K562 (cell line): ENCODE results near the gene VAMP8. TPM values are rescaled to one million over a fixed set of nuclear protein-coding genes. Genes with fewer than 3 reads are reported as not detected.

ENCODE experiments used
- ATAC-seq: fragments of 200-7000 bp; cut with Tn5 transposase; 3 replicates; pipeline ENCODE4 v1.9.1; 2020; ENCODE audit warnings: moderate library complexity
- BruUV-seq: library from RNA; stranded (reverse); fragments of 400-500 nt; replicated peaks from 2 replicates; lab custom pipeline; 2021; lab: Mats Ljungman, UMichigan
- CTCF ChIA-PET: fragments of 300-600 bp; formaldehyde crosslinking; extraction: SDS; loops from one replicate; lab custom pipeline; 2021; ENCODE audit warnings: low intra/inter-chr PET ratio; lab: Yijun Ruan, JAX
- POLR2A ChIA-PET: fragments of 300-600, 350-650 bp; sonication (Branson Sonifier 250); formaldehyde crosslinking; extraction: SDS; loops from one replicate; lab custom pipeline; 2021; ENCODE audit warnings: antibody characterized with exemption, inconsistent platforms; lab: Yijun Ruan, JAX
- DNase-seq, 4 experiments: peaks; one replicate each; pipeline versions ENCODE4 v3.0.0 to v3.0.0-alpha.2; 2011 to 2018; ENCODE audit warnings: low spot score in 3 of 4, mixed read lengths in 3 of 4; ENCODE audit errors: extremely low read depth in 1 of 4
- FAIRE-seq: peaks from 2 replicates; lab custom pipeline; 2011; peaks lifted over from hg19 to GRCh38; lab: Jason Lieb, UNC
- H2AFZ ChIP-seq: 2 replicates; pipeline ENCODE4 v1.6.0; 2011; ENCODE audit warnings: low read depth, low read length, control low read depth, inconsistent platforms
- H3K27ac ChIP-seq: fragments of 200-600 bp; 3 replicates; pipeline ENCODE4 v1.8.0; 2011; ENCODE audit warnings: low read depth, mild to moderate bottlenecking, control low read depth, inconsistent platforms, low read length, moderate library complexity, mixed read lengths; ENCODE audit errors: extremely low read depth
- H3K27me3 ChIP-seq, 2 experiments: fragments of 300-600 bp in 1 of 2; 2 replicates in 1 of 2; 3 replicates in 1 of 2; pipeline versions ENCODE4 v1.6.0 to v1.8.0; 2011; ENCODE audit warnings: inconsistent platforms in 2 of 2, low read length in 2 of 2, mild to moderate bottlenecking in 1 of 2, mixed read lengths in 1 of 2, moderate library complexity in 1 of 2; ENCODE audit not compliant: control insufficient read depth in 2 of 2, insufficient read depth in 2 of 2
- H3K36me3 ChIP-seq: fragments of 300-600 bp; 3 replicates; pipeline ENCODE4 v1.8.0; 2011; ENCODE audit warnings: mild to moderate bottlenecking, low read length, inconsistent platforms; ENCODE audit not compliant: control insufficient read depth, insufficient read depth
- H3K4me1 ChIP-seq, 2 experiments: fragments of 200-600 bp in 1 of 2; replicated peaks in 1 of 2; 2 replicates in 1 of 2; 3 replicates in 1 of 2; pipeline versions ENCODE4 v1.5.1 to v1.8.0; 2011; ENCODE audit warnings: inconsistent platforms in 2 of 2, low read length in 2 of 2, mild to moderate bottlenecking in 1 of 2, mixed read lengths in 1 of 2, moderate library complexity in 1 of 2; ENCODE audit not compliant: control insufficient read depth in 2 of 2, insufficient read depth in 2 of 2
- H3K4me2 ChIP-seq: 2 replicates; pipeline ENCODE4 v1.6.1; 2011; ENCODE audit warnings: low read length, control low read depth, inconsistent platforms, mixed read lengths; ENCODE audit not compliant: insufficient read depth
- H3K4me3 ChIP-seq: fragments of 200-600 bp; sonication (generic), shearing (Covaris generic); 2 replicates; pipeline ENCODE4 v1.5.1; 2016; ENCODE audit warnings: control low read depth, inconsistent platforms
- H3K79me2 ChIP-seq: fragments of 200-600 bp; 3 replicates; pipeline ENCODE4 v1.8.0; 2011; ENCODE audit warnings: low read length, inconsistent platforms; ENCODE audit not compliant: control insufficient read depth, insufficient read depth
- H3K9ac ChIP-seq, 2 experiments: 2 replicates each; pipeline versions ENCODE4 v1.6.0 to v1.6.1; 2011; ENCODE audit warnings: low read depth in 2 of 2, low read length in 2 of 2, control low read depth in 1 of 2, inconsistent platforms in 1 of 2, mild to moderate bottlenecking in 1 of 2, mixed read lengths in 1 of 2; ENCODE audit not compliant: insufficient read depth in 1 of 2
- H3K9me1 ChIP-seq: one replicate; pipeline ENCODE4 v1.6.0; 2011; ENCODE audit warnings: inconsistent platforms, mild to moderate bottlenecking, low read length, moderate library complexity; ENCODE audit not compliant: control insufficient read depth, insufficient read depth
- H3K9me3 ChIP-seq: replicated peaks from 2 replicates; pipeline ENCODE4 v1.5.1; 2011; ENCODE audit warnings: low read depth, low read length, inconsistent platforms; ENCODE audit not compliant: control insufficient read depth, insufficient read depth
- H4K20me1 ChIP-seq: replicated peaks from 2 replicates; pipeline ENCODE4 v1.6.1; 2011; ENCODE audit warnings: low read length, inconsistent platforms, mixed read lengths; ENCODE audit not compliant: control insufficient read depth, insufficient read depth
- ASH1L ChIP-seq: fragments of 450-650 bp; IDR thresholded peaks from 2 replicates; pipeline ENCODE4 v1.6.1; 2018; ENCODE audit warnings: borderline replicate concordance, mild to moderate bottlenecking, low read depth; ENCODE audit not compliant: partially characterized antibody
- CBX8 ChIP-seq: fragments of 200-600 bp; sonication (generic); IDR thresholded peaks from 2 replicates; pipeline ENCODE4 v1.6.1; 2012; ENCODE audit warnings: borderline replicate concordance, mixed run types, low read depth, mild to moderate bottlenecking, moderate library complexity, mixed read lengths, low read length, control low read depth, inconsistent platforms; ENCODE audit not compliant: poor library complexity, severe bottlenecking; ENCODE audit errors: extremely low read depth
- CEBPG ChIP-seq, 3 experiments: fragments of 200-800 bp in 1 of 3; sonication (Bioruptor generic) in 1 of 3; sonication (generic) in 1 of 3; formaldehyde crosslinking in 1 of 3; IDR thresholded peaks in 2 of 3; conservative IDR thresholded peaks in 1 of 3; 2 replicates each; pipeline versions ENCODE4 v1.6.1 to v1.8.0; 2016 to 2022; ENCODE audit warnings: missing compliant biosample characterization in 2 of 3, missing genetic modification characterization in 2 of 3, mild to moderate bottlenecking in 1 of 3, missing genetic modification reagents in 1 of 3
- IRF1 ChIP-seq: sonication (generic); formaldehyde crosslinking; IDR thresholded peaks from 2 replicates; pipeline ENCODE4 v1.8.0; 2022; ENCODE audit warnings: missing genetic modification reagents, mild to moderate bottlenecking, borderline replicate concordance
- MEF2A ChIP-seq: IDR thresholded peaks from 2 replicates; pipeline ENCODE4 v1.6.1; 2011; ENCODE audit warnings: low read depth, mild to moderate bottlenecking, low read length, moderate library complexity; ENCODE audit not compliant: control insufficient read depth
- MNT ChIP-seq, 2 experiments: fragments of 450-650 bp; conservative IDR thresholded peaks; 2 replicates each; pipeline ENCODE4 v1.6.1; 2017; ENCODE audit warnings: mild to moderate bottlenecking in 2 of 2, moderate library complexity in 2 of 2
- PRPF4 ChIP-seq: fragments of 200-400 bp; formaldehyde crosslinking; IDR thresholded peaks from one replicate; pipeline ENCODE4 v1.6.1; 2017; ENCODE audit warnings: low read length, low read depth, mild to moderate bottlenecking; ENCODE audit not compliant: insufficient read depth, poor library complexity, severe bottlenecking
- SUPT5H ChIP-seq: fragments of 450-650 bp; IDR thresholded peaks from 2 replicates; pipeline ENCODE4 v1.6.1; 2016
- TBP ChIP-seq: optimal IDR thresholded peaks from 2 replicates; pipeline ENCODE3; 2011; ENCODE audit warnings: low read depth, low read length, improper control_type of control experiment
- ZNF75A ChIP-seq: fragments of 450-650 bp; formaldehyde crosslinking; IDR thresholded peaks from 2 replicates; pipeline ENCODE4 v1.4.0; 2020; ENCODE audit warnings: mild to moderate bottlenecking
- ZNF785 ChIP-seq: fragments of 250-450 bp; sonication (Bioruptor Pico); IDR thresholded peaks from 2 replicates; pipeline ENCODE4 v1.4.0; 2020; ENCODE audit warnings: mild to moderate bottlenecking
- WGBS: fragments of 100-300 bp; shearing (Covaris generic); methylation state at CpG from one replicate; pipeline ENCODE4 v1.1.6; 2016; ENCODE audit warnings: low coverage, mixed read lengths; ENCODE audit not compliant: insufficient coverage; ENCODE audit errors: missing lambda C conversion rate; 5-methylcytosine and 5-hydroxymethylcytosine counted together
- in situ Hi-C: fragments of 300-500 bp; cut with MboI; formaldehyde crosslinking; loops from 4 replicates; pipeline ENCODE4 v1.15.0; 2018; ENCODE audit warnings: inconsistent platforms, mixed read lengths
- intact Hi-C: fragments of 100-400 bp; cut with micrococcal nuclease; formaldehyde crosslinking; loops from 2 replicates; pipeline ENCODE4 v1.14.2; 2022
- polyA plus RNA-seq, 8 experiments: library from polyadenylated mRNA; depleted of rRNA in 4 of 8; stranded (reverse) in 5 of 8; unstranded in 3 of 8; fragments of >200 nt; fragmentation: Nextera tagmentation in 2 of 8; fragmentation: Illumina TruSeq in 1 of 8; extraction: Ambion mirVana in 2 of 8; extraction: Trizol in 1 of 8; gene quantifications; 2 replicates each; pipeline versions ENCODE4 v1.2.1 to v1.2.3, GENCODE V29; 2011 to 2014; ENCODE audit warnings: inconsistent platforms in 1 of 8, missing spikeins in 1 of 8
- total RNA-seq, 7 experiments: library from RNA; depleted of rRNA in 6 of 7; stranded (reverse); fragments of >200 nt in 6 of 7; fragmentation: Illumina TruSeq in 2 of 7; extraction: Trizol in 2 of 7; gene quantifications; 2 replicates each; pipeline versions ENCODE4 v1.2.1 to v1.2.3, GENCODE V29; 2011 to 2021; ENCODE audit warnings: low replicate concordance in 1 of 7

Gene VAMP8
- total and polyA plus RNA-seq, 9 of the 15 experiments (the other 6 are each of a cell fraction or from before 2014, with no cell fraction given), result 107 to 571 (median 248) TPM

- Histone ChIP-seq H3K9me1 (peaks cover 11% of the 10 kb centered on the region), H2AFZ (no peak overlapping the region), H3K79me2 (no peaks in the 10 kb centered on the region; the same call in 2 of the 3 replicates), H3K4me3 (no peak overlapping the region), H3K4me1 (peaks cover 42 to 43% of the 10 kb centered on the region in 2 experiments), H3K9me3 (no peaks in the 10 kb centered on the region), H3K27me3 (no peaks in the 10 kb centered on the region), H3K4me2 (no peak overlapping the region; the same call in 1 of the 2 replicates), H3K9ac (peak overlapping the region in 1 of 2 experiments; percentile 60; a peak in 1 of 4 replicates), H3K27ac (no peak overlapping the region)
- WGBS, result 60% methylated on average over 4 of the region's 4 CpGs
- intact Hi-C loops, result no loop called here
- BruUV-seq, result no TSS peak
- DNase-seq, result no peak
- in situ Hi-C loops, result no loop called here
- POLR2A ChIA-PET, result interaction anchor here (1.0 to 4.0 kb wide), 7 partner anchors 7 to 49 kb away, joined by 3 to 14 read pairs (median 6); partner anchors contain the start of genes MAT2A and RNF181
- no peak for FAIRE-seq
- CTCF ChIA-PET, result no interaction called here
- no peak for TF ChIP-seq ZNF785 (CRISPR knock-in tag)
- TF ChIP-seq SUPT5H, result 0 out of 2 replicates have a peak, but pooled peaks have one; percentile 2
- no peak for TF ChIP-seq MEF2A
- TF ChIP-seq, all 486 proteins: peak for 1
- no peak; the same call in 2 of the 3 replicates for ATAC-seq
- peaks cover 13% of the 10 kb centered on the region; the same call in 2 of the 3 replicates for H3K36me3 ChIP-seq
- H4K20me1 ChIP-seq, result no peaks in the 10 kb centered on the region
These were observed 10.8 kb downstream of the VAMP8 start for GRCh38 chr2:85588236-85588635.

GRCh38 chr2:85588645-85589044 is 11.3 kb downstream of the VAMP8 start:
- 17% methylated on average over 4 of the region's 4 CpGs for WGBS
- Histone ChIP-seq H3K27me3 (no peaks in the 10 kb centered on the region), H3K9ac (no peak overlapping the region), H3K9me3 (no peaks in the 10 kb centered on the region), H3K4me2 (no peak overlapping the region; the same call in 1 of the 2 replicates), H3K4me1 (peaks cover 42 to 43% of the 10 kb centered on the region in 2 experiments), H4K20me1 (no peaks in the 10 kb centered on the region), H3K4me3 (no peak overlapping the region), H3K36me3 (peaks cover 9% of the 10 kb centered on the region; the same call in 2 of the 3 replicates), H3K9me1 (peaks cover 11% of the 10 kb centered on the region), H3K79me2 (no peaks in the 10 kb centered on the region; the same call in 2 of the 3 replicates), H2AFZ (no peak overlapping the region), H3K27ac (no peak overlapping the region)
- POLR2A ChIA-PET, result interaction anchor here (1.1 to 4.0 kb wide), 5 partner anchors 8 to 50 kb away, joined by 3 to 14 read pairs (median 4); partner anchors contain the start of gene MAT2A
- intact Hi-C loops, result no loop called here
- peak; percentile 87 for FAIRE-seq
- in situ Hi-C loops, result no loop called here
- ATAC-seq, result peak; percentile 5
- no TSS peak for BruUV-seq
- DNase-seq, result peak in 3 of 4 experiments; percentile 36 to 80 (median 59)
- CTCF ChIA-PET, result no interaction called here
- TF ChIP-seq IRF1 (CRISPR knock-in tag) (no peak), PRPF4 (no peak), CEBPG (CRISPR knock-in tag; IDR thresholded peaks at IDR 0.05) (no peak), CEBPG (tag; conservative IDR thresholded peaks at IDR 0.05 in 1 of 2, IDR thresholded peaks at IDR 0.05 in 1 of 2) (no peak), CBX8 (no peak), ASH1L (no peak), ZNF75A (CRISPR knock-in tag) (no peak), MNT (conservative IDR thresholded peaks at IDR 0.05) (no peak), TBP (no peak)
